Psoas muscle (tissue), 8 donors: ENCODE results near the gene MRPL45. TPM values are rescaled to one million over a fixed set of nuclear protein-coding genes. Genes with fewer than 3 reads are reported as not detected.

Experiments
- ATAC-seq, 4 donors: fragments of 200-7000 bp; cut with Tn5 transposase; one replicate each; pipeline ENCODE4 v1.9.1; 2020; ENCODE audit warnings: moderate library complexity in 3 of 4, mild to moderate bottlenecking in 2 of 4
- DNase-seq, 2 donors: peaks; one replicate each; pipeline ENCODE4 v3.0.0-alpha.2; 2020
- H3K27ac ChIP-seq: fragments of 200-600 bp; one replicate; pipeline ENCODE4 v1.8.0; 2022
- H3K27me3 ChIP-seq, 3 donors: fragments of 200-600 bp in 1 of 3; one replicate each; pipeline versions ENCODE4 v1.6.1 to v1.8.0; 2013 to 2022; ENCODE audit warnings: low read length in 2 of 3, mild to moderate bottlenecking in 2 of 3, moderate library complexity in 1 of 3; ENCODE audit not compliant: insufficient read depth in 3 of 3
- H3K36me3 ChIP-seq, 2 donors: fragments of 200-600 bp in 1 of 2; one replicate each; pipeline versions ENCODE4 v1.6.1 to v1.8.0; 2013 to 2022; ENCODE audit warnings: low read depth in 1 of 2, mild to moderate bottlenecking in 1 of 2, moderate library complexity in 1 of 2; ENCODE audit not compliant: insufficient read depth in 1 of 2
- H3K4me1 ChIP-seq: fragments of 200-600 bp; one replicate; pipeline ENCODE4 v1.8.0; 2022
- H3K4me3 ChIP-seq: fragments of 200-600 bp; one replicate; pipeline ENCODE4 v1.8.0; 2022; ENCODE audit warnings: mild to moderate bottlenecking
- H3K9me3 ChIP-seq: fragments of 200-600 bp; one replicate; pipeline ENCODE4 v1.8.0; 2022
- WGBS, 3 donors: extraction: QIAGEN DNeasy Blood & Tissue Kit; methylation state at CpG; one replicate each; pipeline versions ENCODE4 v1.1.6 to v1.1.7; 2013; 5-methylcytosine and 5-hydroxymethylcytosine counted together
- intact Hi-C, 2 donors: fragments of 100-400 bp; cut with DNase I; formaldehyde crosslinking; loops; one replicate each; pipeline versions ENCODE4 v1.11.0 to v1.14.2; 2022
- polyA plus RNA-seq, 3 donors: library from polyadenylated mRNA; stranded (reverse); fragments of 200-250 nt; gene quantifications; one replicate each; pipeline ENCODE4 v1.2.3, GENCODE V29; 2013
- total RNA-seq, 4 donors: library from RNA; stranded (reverse); fragmentation: NEBNext Ultra II Directional in 2 of 4; extraction: Animal tissue kit (Norgen Biotek cat#: 25700) in 2 of 4; gene quantifications; one replicate each; pipeline versions ENCODE4 v1.2.1 to v1.2.4, GENCODE V29; 2021 to 2023
- TF ChIP-seq, protein P1 (sequence below): fragments of 200-600 bp; IDR thresholded peaks from one replicate; pipeline ENCODE4 v1.8.0; 2022; ENCODE audit warnings: antibody characterized with exemption
- donor health status: healthy with polysubstance abuse.
- donor health status: DM: no; HTN: no; CAD: no; lungs with moderate emphysema.
- donor health status: Bipolar disorder and iron deficiency.
- donor health status: healthy.
- donor health status: DM: yes; HTN: yes; CAD: no.
- donor health status: DM: no; HTN: no; CAD: no.
- donor health status: DM: no; HTN: no; CAD: no.
- donor health status: DM: yes; HTN: yes; CAD: no.

Gene MRPL45
- total and polyA plus RNA-seq, 7 donors, result 36.0 to 132 (median 54.6) TPM

DNA sequence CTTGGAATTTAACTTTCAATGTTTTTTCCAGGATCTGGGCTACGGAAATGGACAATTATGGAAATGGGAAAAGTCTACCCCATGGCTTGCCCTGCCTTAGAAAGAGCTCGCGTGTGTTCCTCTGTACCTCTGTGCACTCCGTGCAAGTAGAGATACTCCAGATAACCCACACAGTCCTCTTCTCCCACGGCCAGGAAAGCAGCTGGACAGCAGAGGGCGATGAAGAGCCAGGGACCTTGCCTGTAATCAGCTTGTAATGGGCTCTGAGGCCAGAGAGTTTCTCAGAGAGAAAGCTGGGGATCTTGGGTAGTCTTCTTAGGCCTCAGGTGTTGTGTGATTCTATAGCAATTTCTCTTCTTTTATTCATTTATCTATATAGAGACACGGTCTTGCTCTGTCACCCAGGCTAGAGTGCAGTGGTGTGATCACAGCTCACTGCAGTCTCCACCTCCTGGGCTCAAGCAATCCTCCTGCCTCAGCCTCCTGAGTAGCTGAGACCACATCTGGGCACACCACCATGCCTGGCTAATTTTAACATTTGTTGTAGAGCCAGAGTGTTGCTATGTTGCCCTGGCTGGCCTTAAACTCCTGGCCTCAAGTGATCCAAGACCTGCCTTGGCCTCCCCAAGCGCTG, 52.2 kb downstream of the MRPL45 start:
- WGBS, 3 donors, result 16 to 23% (median 20%) methylated on average over 8 of the region's 8 CpGs
- intact Hi-C loops, result loop anchor here (1.0 to 5.0 kb wide), 2 partner anchors 66 to 138 kb away; no protein-coding TSS in a partner anchor
- TF ChIP-seq, protein P1, sequence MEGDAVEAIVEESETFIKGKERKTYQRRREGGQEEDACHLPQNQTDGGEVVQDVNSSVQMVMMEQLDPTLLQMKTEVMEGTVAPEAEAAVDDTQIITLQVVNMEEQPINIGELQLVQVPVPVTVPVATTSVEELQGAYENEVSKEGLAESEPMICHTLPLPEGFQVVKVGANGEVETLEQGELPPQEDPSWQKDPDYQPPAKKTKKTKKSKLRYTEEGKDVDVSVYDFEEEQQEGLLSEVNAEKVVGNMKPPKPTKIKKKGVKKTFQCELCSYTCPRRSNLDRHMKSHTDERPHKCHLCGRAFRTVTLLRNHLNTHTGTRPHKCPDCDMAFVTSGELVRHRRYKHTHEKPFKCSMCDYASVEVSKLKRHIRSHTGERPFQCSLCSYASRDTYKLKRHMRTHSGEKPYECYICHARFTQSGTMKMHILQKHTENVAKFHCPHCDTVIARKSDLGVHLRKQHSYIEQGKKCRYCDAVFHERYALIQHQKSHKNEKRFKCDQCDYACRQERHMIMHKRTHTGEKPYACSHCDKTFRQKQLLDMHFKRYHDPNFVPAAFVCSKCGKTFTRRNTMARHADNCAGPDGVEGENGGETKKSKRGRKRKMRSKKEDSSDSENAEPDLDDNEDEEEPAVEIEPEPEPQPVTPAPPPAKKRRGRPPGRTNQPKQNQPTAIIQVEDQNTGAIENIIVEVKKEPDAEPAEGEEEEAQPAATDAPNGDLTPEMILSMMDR, result peak; percentile 94
- DNase-seq (peak; percentile 86 to 89), ATAC-seq (peak; percentile 48 to 63 (median 56))
- H3K36me3 ChIP-seq, result no peaks in the 10 kb centered on the region
- H3K27ac ChIP-seq, result peak overlapping the region; percentile 43
- H3K27me3 ChIP-seq, result no peaks in the 10 kb centered on the region
- no peak overlapping the region for H3K4me3 ChIP-seq
- H3K9me3 ChIP-seq, result no peaks in the 10 kb centered on the region
- peaks cover 11% of the 10 kb centered on the region for H3K4me1 ChIP-seq

DNA sequence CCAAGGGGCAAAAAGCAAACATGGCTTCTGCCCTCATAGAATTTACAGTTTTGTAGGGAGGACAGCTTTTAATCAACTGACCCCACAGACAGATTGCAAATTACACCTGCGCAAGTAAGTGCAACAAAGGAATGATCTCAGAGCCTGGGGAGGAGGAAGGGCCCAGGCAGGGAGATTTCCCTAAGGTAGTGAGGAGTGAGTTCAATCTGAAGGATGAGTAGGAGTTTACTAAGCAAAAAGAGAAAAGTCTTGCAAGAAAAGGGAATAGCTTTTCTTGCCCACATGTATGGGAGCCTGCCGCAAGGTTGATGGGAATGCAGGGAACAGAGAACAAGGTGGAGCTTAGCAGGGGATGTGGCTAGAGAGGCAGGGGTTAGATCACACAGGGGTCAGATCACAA, 53.1 kb downstream of the MRPL45 start:
- 94 to 96% (median 96%) methylated on average over 2 of the region's 2 CpGs for WGBS, 3 donors
- no peaks in the 10 kb centered on the region for H3K36me3 ChIP-seq
- DNase-seq, result no peak
- H3K9me3 ChIP-seq, result no peaks in the 10 kb centered on the region
- intact Hi-C loops, result loop anchor here (2.0 to 10.0 kb wide), 3 partner anchors 55 to 135 kb away; partner anchors contain the start of gene MRPL45 (in 1 of the 2)
- no peaks in the 10 kb centered on the region for H3K27me3 ChIP-seq
- no peak overlapping the region for H3K27ac ChIP-seq
- peaks cover 20% of the 10 kb centered on the region for H3K4me1 ChIP-seq
- no peak for ATAC-seq
- TF ChIP-seq, protein P1, result no peak
- H3K4me3 ChIP-seq, result no peak overlapping the region

DNA sequence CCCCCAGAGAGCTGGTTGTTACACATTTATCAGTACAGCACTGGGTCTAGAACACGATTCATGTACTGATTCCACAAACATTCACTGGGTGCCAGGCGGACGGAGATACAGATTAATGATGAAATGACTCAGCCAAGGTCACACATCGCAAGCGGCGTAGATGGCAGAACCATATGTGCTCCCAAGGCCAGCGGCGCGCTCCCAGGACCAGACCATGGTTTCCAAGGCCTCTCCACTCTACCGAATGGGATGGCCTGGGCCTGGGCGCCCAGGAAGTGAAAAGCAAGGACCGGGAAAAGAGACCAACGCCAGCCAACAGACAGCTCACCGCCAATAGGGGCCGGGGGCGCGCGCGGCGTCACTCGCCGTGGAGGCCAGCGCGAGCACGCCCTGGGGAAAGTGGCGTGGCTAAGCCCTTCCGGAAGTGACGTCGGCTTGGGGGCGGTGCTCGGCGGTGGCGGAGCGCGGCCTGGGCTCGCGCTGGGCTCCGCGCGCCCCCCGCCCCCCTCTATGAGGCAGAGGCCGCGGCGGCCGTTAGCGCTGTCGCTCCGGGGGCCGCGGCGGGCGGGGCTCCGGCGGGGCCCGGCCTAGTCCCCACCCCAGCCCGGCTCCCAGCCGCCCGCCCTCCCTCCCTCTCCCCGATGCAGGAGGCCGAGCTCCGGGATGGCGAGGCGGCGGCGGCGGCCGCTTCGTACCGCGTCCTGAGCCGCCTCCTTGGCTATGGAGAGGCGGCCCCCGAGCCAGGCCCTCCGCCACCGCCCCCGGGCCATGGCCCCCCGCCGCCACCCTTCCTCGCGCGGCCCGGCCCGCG, 54.6 kb downstream of the MRPL45 start, which contains the start of gene SOCS7:
SOCS7 (plus strand) TSS at position 433 of the 811 bp plus-strand sequence; CDS start at position 642, 209 bp downstream.
- H3K4me1 ChIP-seq, result peaks cover 33% of the 10 kb centered on the region
- intact Hi-C loops, result loop anchor here (2.0 to 10.0 kb wide), 3 partner anchors 57 to 133 kb away; partner anchors contain the start of gene MRPL45 (in 1 of the 2)
- WGBS, 3 donors, result 3 to 5% (median 4%) methylated on average over 44 to 82 of the region's 84 CpGs
- no peaks in the 10 kb centered on the region for H3K36me3 ChIP-seq
- H3K27me3 ChIP-seq, result no peaks in the 10 kb centered on the region
- peak within 1 kb of the TSS; percentile 84 for H3K27ac ChIP-seq
- TF ChIP-seq, protein P1, result no peak
- DNase-seq (peak; percentile 96 to 97), ATAC-seq (peak; percentile 96 to 97 (median 96))
- no peaks in the 10 kb centered on the region for H3K9me3 ChIP-seq
- H3K4me3 ChIP-seq, result peak within 1 kb of the TSS; percentile 92

DNA sequence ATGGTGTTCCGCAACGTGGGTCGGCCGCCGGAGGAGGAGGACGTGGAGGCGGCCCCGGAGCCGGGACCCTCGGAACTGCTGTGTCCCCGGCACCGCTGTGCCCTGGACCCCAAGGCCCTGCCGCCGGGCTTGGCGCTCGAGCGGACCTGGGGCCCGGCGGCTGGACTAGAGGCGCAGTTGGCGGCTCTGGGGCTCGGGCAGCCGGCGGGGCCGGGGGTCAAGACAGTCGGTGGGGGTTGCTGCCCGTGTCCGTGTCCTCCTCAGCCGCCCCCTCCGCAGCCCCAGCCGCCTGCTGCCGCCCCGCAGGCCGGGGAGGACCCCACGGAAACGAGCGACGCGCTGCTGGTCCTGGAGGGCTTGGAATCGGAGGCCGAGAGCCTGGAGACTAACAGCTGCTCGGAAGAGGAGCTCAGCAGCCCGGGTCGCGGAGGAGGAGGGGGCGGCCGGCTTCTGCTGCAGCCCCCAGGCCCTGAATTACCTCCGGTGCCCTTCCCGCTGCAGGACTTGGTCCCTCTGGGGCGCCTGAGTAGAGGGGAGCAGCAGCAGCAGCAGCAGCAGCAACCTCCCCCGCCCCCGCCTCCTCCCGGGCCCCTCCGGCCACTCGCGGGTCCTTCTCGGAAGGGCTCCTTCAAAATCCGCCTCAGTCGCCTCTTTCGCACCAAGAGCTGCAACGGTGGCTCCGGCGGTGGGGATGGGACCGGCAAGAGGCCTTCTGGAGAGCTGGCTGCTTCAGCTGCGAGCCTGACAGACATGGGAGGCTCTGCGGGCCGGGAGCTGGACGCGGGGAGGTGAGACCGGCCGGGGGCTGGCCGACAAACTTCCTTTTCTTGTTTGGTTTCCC, 55.5 kb downstream of the MRPL45 start:
- H3K9me3 ChIP-seq, result no peaks in the 10 kb centered on the region
- DNase-seq (peak; percentile 30 to 63), ATAC-seq (peak; percentile 5 to 22 (median 12))
- intact Hi-C loops, result loop anchor here in 1 of 2 donors (10.0 kb wide), 2 partner anchors 58 to 132 kb away; partner anchors contain the start of gene MRPL45
- H3K4me3 ChIP-seq, result peak overlapping the region; percentile 92
- H3K27ac ChIP-seq, result peak overlapping the region; percentile 84
- WGBS, 3 donors, result 0 to 1% (median 0%) methylated on average over 46 to 72 of the region's 72 CpGs
- H3K27me3 ChIP-seq, result no peaks in the 10 kb centered on the region
- H3K36me3 ChIP-seq, result no peaks in the 10 kb centered on the region
- TF ChIP-seq, protein P1, result no peak
- peaks cover 41% of the 10 kb centered on the region for H3K4me1 ChIP-seq
